ENCODE data around the gene ARHGEF2. TPM values are rescaled to one million over a fixed set of nuclear protein-coding genes. Genes with fewer than 3 reads are reported as not detected.
A peak's percentile ranks its signal among the peaks of the same experiment; 100 is the strongest.

The ARHGEF2 gene
- total and polyA plus RNA-seq, 2 of the 13 experiments (the other 11 are each of a cell fraction or from before 2014, with no cell fraction given), result 16.1 to 32.1 TPM

GRCh38 chr1:156025876-156026275, 47.5 kb upstream of the ARHGEF2 start (continued):
- TF ChIP-seq, protein P1, sequence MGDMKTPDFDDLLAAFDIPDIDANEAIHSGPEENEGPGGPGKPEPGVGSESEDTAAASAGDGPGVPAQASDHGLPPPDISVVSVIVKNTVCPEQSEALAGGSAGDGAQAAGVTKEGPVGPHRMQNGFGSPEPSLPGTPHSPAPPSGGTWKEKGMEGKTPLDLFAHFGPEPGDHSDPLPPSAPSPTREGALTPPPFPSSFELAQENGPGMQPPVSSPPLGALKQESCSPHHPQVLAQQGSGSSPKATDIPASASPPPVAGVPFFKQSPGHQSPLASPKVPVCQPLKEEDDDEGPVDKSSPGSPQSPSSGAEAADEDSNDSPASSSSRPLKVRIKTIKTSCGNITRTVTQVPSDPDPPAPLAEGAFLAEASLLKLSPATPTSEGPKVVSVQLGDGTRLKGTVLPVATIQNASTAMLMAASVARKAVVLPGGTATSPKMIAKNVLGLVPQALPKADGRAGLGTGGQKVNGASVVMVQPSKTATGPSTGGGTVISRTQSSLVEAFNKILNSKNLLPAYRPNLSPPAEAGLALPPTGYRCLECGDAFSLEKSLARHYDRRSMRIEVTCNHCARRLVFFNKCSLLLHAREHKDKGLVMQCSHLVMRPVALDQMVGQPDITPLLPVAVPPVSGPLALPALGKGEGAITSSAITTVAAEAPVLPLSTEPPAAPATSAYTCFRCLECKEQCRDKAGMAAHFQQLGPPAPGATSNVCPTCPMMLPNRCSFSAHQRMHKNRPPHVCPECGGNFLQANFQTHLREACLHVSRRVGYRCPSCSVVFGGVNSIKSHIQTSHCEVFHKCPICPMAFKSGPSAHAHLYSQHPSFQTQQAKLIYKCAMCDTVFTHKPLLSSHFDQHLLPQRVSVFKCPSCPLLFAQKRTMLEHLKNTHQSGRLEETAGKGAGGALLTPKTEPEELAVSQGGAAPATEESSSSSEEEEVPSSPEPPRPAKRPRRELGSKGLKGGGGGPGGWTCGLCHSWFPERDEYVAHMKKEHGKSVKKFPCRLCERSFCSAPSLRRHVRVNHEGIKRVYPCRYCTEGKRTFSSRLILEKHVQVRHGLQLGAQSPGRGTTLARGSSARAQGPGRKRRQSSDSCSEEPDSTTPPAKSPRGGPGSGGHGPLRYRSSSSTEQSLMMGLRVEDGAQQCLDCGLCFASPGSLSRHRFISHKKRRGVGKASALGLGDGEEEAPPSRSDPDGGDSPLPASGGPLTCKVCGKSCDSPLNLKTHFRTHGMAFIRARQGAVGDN (CRISPR knock-in tag; IDR thresholded peaks at IDR 0.05), result peak; percentile 54
- TF ChIP-seq JUN (CRISPR knock-in tag; IDR thresholded peaks at IDR 0.05) (no peak), ZNF143 (CRISPR knock-in tag; IDR thresholded peaks at IDR 0.05) (peak; percentile 46; the same call in 1 of the 2 replicates), FOXA3 (CRISPR knock-in tag; IDR thresholded peaks at IDR 0.05) (0 out of 2 replicates have a peak, but pooled peaks have one; percentile 17), ARNT2 (CRISPR knock-in tag; IDR thresholded peaks at IDR 0.05; ENCODE audit: low read depth) (0 out of 2 replicates have a peak, but pooled peaks have one; percentile 31), NR2F6 (IDR thresholded peaks at IDR 0.05) (no peak), NR2F6 (CRISPR knock-in tag; IDR thresholded peaks at IDR 0.05) (peak; percentile 17; the same call in 1 of the 2 replicates), NFKB2 (CRISPR knock-in tag; IDR thresholded peaks at IDR 0.05; ENCODE audit: borderline replicate concordance) (no peak), SPEN (CRISPR knock-in tag; IDR thresholded peaks at IDR 0.05; ENCODE audit: low read depth) (peak; percentile 37; the same call in 1 of the 2 replicates), ZNF841 (CRISPR knock-in tag; IDR thresholded peaks at IDR 0.05; ENCODE audit: borderline replicate concordance) (no peak), CCAR2 (optimal IDR thresholded peaks at IDR 0.05; ENCODE audit: low read depth, low read length) (no peak), ZNF614 (CRISPR knock-in tag; IDR thresholded peaks at IDR 0.05; ENCODE audit: borderline replicate concordance) (0 out of 2 replicates have a peak, but pooled peaks have one; percentile 17), SRF (IDR thresholded peaks at IDR 0.05; ENCODE audit: low read depth, low read length) (0 out of 2 replicates have a peak, but pooled peaks have one; percentile 16), LRRFIP1 (CRISPR knock-in tag; conservative IDR thresholded peaks at IDR 0.05) (no peak), ZNF207 (IDR thresholded peaks at IDR 0.05; ENCODE audit: borderline replicate concordance) (no peak)
- TF ChIP-seq, protein P2, sequence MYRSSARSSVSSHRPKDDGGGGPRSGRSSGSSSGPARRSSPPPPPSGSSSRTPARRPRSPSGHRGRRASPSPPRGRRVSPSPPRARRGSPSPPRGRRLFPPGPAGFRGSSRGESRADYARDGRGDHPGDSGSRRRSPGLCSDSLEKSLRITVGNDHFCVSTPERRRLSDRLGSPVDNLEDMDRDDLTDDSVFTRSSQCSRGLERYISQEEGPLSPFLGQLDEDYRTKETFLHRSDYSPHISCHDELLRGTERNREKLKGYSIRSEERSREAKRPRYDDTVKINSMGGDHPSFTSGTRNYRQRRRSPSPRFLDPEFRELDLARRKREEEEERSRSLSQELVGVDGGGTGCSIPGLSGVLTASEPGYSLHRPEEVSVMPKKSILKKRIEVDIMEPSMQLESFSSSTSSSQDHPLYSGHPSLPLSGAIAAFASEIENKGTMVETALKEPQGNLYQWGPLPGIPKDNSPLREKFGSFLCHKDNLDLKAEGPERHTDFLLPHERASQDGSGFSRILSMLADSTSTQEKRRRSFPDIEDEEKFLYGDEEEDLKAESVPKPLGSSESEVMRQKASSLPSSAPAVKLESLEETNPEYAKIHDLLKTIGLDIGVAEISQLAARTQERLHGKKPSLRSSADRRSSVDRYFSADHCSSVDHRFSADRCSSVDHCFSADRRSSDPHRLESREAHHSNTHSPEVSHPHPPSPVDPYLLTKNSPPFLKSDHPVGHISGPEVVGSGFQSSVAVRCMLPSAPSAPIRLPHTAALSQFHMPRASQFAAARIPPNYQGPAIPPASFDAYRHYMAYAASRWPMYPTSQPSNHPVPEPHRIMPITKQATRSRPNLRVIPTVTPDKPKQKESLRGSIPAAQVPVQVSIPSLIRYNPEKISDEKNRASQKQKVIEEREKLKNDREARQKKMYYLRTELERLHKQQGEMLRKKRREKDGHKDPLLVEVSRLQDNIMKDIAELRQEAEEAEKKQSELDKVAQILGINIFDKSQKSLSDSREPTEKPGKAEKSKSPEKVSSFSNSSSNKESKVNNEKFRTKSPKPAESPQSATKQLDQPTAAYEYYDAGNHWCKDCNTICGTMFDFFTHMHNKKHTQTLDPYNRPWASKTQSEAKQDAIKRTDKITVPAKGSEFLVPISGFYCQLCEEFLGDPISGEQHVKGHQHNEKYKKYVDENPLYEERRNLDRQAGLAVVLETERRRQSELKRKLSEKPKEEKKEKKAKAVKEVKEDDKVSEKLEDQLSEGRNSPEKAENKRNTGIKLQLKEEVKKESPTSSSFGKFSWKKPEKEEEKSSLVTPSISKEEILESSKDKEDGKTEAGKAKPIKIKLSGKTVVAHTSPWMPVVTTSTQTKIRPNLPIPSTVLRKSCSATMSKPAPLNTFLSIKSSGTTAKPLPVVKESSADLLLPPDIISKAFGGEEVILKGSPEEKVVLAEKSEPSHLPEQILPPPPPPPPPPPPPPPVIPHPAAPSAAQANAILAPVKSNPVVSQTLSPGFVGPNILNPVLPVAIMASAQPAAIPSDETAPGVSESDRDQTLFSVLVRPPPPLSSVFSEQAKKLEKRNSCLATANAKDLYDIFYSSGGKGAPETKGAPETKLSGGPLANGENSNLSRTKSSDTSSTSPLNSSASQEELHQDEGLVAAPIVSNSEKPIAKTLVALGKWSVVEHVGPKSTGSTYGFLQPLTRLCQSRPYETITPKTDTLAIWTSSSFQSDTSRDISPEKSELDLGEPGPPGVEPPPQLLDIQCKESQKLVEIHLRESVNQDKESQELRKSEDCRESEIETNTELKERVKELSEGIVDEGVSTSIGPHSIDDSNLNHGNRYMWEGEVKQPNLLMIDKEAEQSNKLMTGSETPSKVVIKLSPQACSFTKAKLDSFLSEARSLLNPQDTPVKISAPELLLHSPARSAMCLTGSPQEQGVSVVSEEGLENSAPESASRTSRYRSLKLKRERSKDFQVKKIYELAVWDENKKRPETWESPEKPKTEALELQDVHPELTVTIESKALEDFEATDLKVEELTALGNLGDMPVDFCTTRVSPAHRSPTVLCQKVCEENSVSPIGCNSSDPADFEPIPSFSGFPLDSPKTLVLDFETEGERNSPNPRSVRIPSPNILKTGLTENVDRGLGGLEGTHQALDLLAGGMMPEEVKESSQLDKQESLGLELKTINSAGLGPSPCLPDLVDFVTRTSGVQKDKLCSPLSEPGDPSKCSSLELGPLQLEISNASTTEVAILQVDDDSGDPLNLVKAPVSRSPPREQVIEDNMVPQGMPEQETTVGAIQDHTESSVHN (CRISPR knock-in tag; IDR thresholded peaks at IDR 0.05), result no peak

All from HepG2 (cell line).